ENCODE data around the gene SP6. TPM values are rescaled to one million over a fixed set of nuclear protein-coding genes. Genes with fewer than 3 reads are reported as not detected.

Gene SP6
- total and polyA plus RNA-seq, 7 donors: 0.04 to 0.27 (median 0.16) TPM; not detected in 4

DNA sequence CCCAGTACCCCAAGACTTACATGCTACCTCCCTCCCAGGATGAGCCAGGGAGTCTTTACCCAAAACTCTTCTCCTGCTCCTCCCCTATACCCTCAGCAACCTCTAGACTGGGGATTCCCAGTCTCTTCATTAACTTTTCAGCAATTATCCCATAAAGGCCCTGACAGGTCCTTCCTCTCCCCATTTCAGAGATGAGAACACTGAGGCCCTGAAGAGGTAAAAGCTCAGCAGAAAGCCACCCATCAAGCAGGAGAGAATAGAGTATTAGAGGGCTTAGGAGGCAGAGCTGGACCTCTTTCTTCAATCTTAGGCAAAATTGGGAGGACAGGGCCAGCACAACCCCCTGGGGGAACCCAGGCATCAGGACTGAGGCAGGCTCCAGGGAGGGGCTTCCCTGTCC lies 5.9 kb upstream of the SP6 start:
- no peak overlapping the region for H3K4me3 ChIP-seq
- H3K27ac ChIP-seq: no peak overlapping the region
- intact Hi-C loops (cut with DNase I): no loop called here
- H3K27me3 ChIP-seq (ENCODE audit: insufficient read depth in 3 of 3, low read length in 2 of 3): peaks cover 0 to 73% (median 30%) of the 10 kb centered on the region in 3 donors
- H3K9me3 ChIP-seq: no peaks in the 10 kb centered on the region
- no peak for DNase-seq
- TF ChIP-seq, protein P1, sequence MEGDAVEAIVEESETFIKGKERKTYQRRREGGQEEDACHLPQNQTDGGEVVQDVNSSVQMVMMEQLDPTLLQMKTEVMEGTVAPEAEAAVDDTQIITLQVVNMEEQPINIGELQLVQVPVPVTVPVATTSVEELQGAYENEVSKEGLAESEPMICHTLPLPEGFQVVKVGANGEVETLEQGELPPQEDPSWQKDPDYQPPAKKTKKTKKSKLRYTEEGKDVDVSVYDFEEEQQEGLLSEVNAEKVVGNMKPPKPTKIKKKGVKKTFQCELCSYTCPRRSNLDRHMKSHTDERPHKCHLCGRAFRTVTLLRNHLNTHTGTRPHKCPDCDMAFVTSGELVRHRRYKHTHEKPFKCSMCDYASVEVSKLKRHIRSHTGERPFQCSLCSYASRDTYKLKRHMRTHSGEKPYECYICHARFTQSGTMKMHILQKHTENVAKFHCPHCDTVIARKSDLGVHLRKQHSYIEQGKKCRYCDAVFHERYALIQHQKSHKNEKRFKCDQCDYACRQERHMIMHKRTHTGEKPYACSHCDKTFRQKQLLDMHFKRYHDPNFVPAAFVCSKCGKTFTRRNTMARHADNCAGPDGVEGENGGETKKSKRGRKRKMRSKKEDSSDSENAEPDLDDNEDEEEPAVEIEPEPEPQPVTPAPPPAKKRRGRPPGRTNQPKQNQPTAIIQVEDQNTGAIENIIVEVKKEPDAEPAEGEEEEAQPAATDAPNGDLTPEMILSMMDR (IDR thresholded peaks at IDR 0.05): no peak
- H3K36me3 ChIP-seq (ENCODE audit: insufficient read depth in 1 of 2, low read depth in 1 of 2): no peaks in the 10 kb centered on the region
- no peak for ATAC-seq
- H3K4me1 ChIP-seq: no peaks in the 10 kb centered on the region

- WGBS, 3 donors: 4 to 26% (median 23%) methylated on average over 3 of the region's 3 CpGs
- H3K4me3 ChIP-seq: no peak overlapping the region
- H3K4me1 ChIP-seq: peaks cover 6% of the 10 kb centered on the region
- intact Hi-C loops (cut with DNase I): no loop called here
- TF ChIP-seq, protein P1 (IDR thresholded peaks at IDR 0.05): no peak
- H3K27me3 ChIP-seq (ENCODE audit: insufficient read depth in 3 of 3, low read length in 2 of 3): peaks cover 0 to 77% (median 34%) of the 10 kb centered on the region in 3 donors
- H3K27ac ChIP-seq: no peak overlapping the region
- no peaks in the 10 kb centered on the region for H3K36me3 ChIP-seq (ENCODE audit: insufficient read depth in 1 of 2, low read depth in 1 of 2)
- DNase-seq: no peak
- H3K9me3 ChIP-seq: no peaks in the 10 kb centered on the region
- ATAC-seq: no peak
These were observed 4.8 kb upstream of the SP6 start for GRCh38 chr17:47855737-47856136.

- no peaks in the 10 kb centered on the region for H3K36me3 ChIP-seq (ENCODE audit: insufficient read depth in 1 of 2, low read depth in 1 of 2)
- 18 to 32% (median 31%) methylated on average over 5 of the region's 5 CpGs for WGBS, 3 donors
- H3K4me3 ChIP-seq: no peak overlapping the region
- intact Hi-C loops (cut with DNase I): no loop called here
- DNase-seq (no peak), ATAC-seq (no peak)
- H3K27me3 ChIP-seq (ENCODE audit: insufficient read depth in 3 of 3, low read length in 2 of 3): peaks cover 0 to 83% (median 39%) of the 10 kb centered on the region in 3 donors
- peaks cover 10% of the 10 kb centered on the region for H3K4me1 ChIP-seq
- TF ChIP-seq, protein P1 (IDR thresholded peaks at IDR 0.05): no peak
- no peaks in the 10 kb centered on the region for H3K9me3 ChIP-seq
- H3K27ac ChIP-seq: no peak overlapping the region
These were observed 2.7 kb upstream of the SP6 start for GRCh38 chr17:47853616-47854015.

- ATAC-seq (no peak), DNase-seq (no peak)
- WGBS, 3 donors: 27 to 34% (median 29%) methylated on average over 32 of the region's 32 CpGs
- TF ChIP-seq, protein P1 (IDR thresholded peaks at IDR 0.05): no peak
- H3K36me3 ChIP-seq (ENCODE audit: insufficient read depth in 1 of 2, low read depth in 1 of 2): no peaks in the 10 kb centered on the region
- no peak overlapping the region for H3K4me3 ChIP-seq
- H3K9me3 ChIP-seq: no peaks in the 10 kb centered on the region
- peaks cover 0 to 96% (median 51%) of the 10 kb centered on the region in 3 donors for H3K27me3 ChIP-seq (ENCODE audit: insufficient read depth in 3 of 3, low read length in 2 of 3)
- H3K4me1 ChIP-seq: peaks cover 12% of the 10 kb centered on the region
- intact Hi-C loops (cut with DNase I): no loop called here
- H3K27ac ChIP-seq: no peak overlapping the region
These were observed 1.4 kb upstream of the SP6 start for GRCh38 chr17:47852113-47852949.
